ENCODE results near the gene TXNDC11. TPM values are rescaled to one million over a fixed set of nuclear protein-coding genes. Genes with fewer than 3 reads are reported as not detected.

Gene TXNDC11
- total RNA-seq, 1 experiment from 2014 or later = 51.3 TPM

GRCh38 chr16:11759997-11760396 is 17.3 kb upstream of the TXNDC11 start:
- Mint-ChIP-seq H3K27ac (ENCODE audit: unreplicated experiment) (no peak overlapping the region), H3K9me3 (ENCODE audit: low read depth, unreplicated experiment) (no peaks in the 10 kb centered on the region), H3K27me3 (ENCODE audit: unreplicated experiment) (no peaks in the 10 kb centered on the region), H3K4me3 (ENCODE audit: low read depth, unreplicated experiment) (no peak overlapping the region), H3K36me3 (ENCODE audit: insufficient read depth, unreplicated experiment) (peaks cover 96% of the 10 kb centered on the region), H3K4me1 (ENCODE audit: low read depth, unreplicated experiment) (peaks cover 32% of the 10 kb centered on the region)
- DNase-seq = no peak
- intact Hi-C loops (cut with micrococcal nuclease; ENCODE audit: unreplicated experiment) = loop anchor here (5.0 kb wide), 1 partner anchor 32 kb away; no protein-coding TSS in a partner anchor
- CTCF ChIA-PET = interaction anchor here (0.6 to 2.0 kb wide), 7 partner anchors 12 to 963 kb away, joined by 3 to 18 read pairs (median 5); partner anchors contain the start of genes TXNDC11 and ZC3H7A
- no TSS peak for BruUV-seq (replicated peaks)
- no peak for TF ChIP-seq CTCF (IDR thresholded peaks at IDR 0.05; ENCODE audit: unreplicated experiment)

DNA sequence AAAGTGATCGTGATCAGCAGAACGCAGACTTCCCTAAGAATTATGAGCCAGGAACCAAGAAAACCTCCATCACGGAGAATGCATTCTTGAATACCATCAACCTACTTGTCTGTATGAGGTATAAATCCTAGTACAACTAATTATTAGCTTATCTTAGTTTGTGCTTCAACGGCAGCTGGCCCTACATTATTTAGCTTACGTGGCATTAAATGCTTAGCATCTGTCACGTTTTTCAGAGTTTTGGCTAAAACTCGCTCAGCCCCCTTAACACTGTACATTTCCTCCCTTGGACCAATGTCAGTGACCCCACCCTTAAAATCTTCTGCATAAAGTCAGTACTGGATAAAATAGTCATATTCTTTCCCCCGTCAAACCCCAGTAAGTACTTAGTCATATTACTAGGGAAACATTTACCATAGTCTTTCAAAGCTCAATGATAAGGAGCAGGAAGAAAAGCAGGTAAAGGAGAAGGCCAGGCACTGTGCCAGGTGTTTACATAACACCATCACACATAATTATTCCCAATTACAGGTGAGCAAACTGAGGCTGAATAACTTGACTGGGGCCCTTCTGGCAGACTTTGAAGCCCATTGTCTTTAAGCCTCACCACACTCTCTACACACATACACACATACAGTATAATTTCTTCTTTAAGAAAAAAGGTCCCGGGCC is 16.6 kb upstream of the TXNDC11 start:
- no TSS peak for BruUV-seq (replicated peaks)
- H3K9me3 Mint-ChIP-seq (ENCODE audit: low read depth, unreplicated experiment) = no peaks in the 10 kb centered on the region
- H3K27me3 Mint-ChIP-seq (ENCODE audit: unreplicated experiment) = no peaks in the 10 kb centered on the region
- DNase-seq = peak; percentile 73
- H3K27ac Mint-ChIP-seq (ENCODE audit: unreplicated experiment) = peak overlapping the region; percentile 50
- H3K4me1 Mint-ChIP-seq (ENCODE audit: low read depth, unreplicated experiment) = peaks cover 32% of the 10 kb centered on the region
- CTCF ChIA-PET = interaction anchor here (0.6 to 2.0 kb wide), 6 partner anchors 11 to 963 kb away, joined by 3 to 18 read pairs (median 6); partner anchors contain the start of genes TXNDC11 and ZC3H7A
- peak overlapping the region; percentile 26 for H3K4me3 Mint-ChIP-seq (ENCODE audit: low read depth, unreplicated experiment)
- H3K36me3 Mint-ChIP-seq (ENCODE audit: insufficient read depth, unreplicated experiment) = peaks cover 97% of the 10 kb centered on the region
- TF ChIP-seq CTCF (IDR thresholded peaks at IDR 0.05; ENCODE audit: unreplicated experiment) = no peak
- intact Hi-C loops (cut with micrococcal nuclease; ENCODE audit: unreplicated experiment) = loop anchor here (5.0 kb wide), 1 partner anchor 33 kb away; no protein-coding TSS in a partner anchor

DNA sequence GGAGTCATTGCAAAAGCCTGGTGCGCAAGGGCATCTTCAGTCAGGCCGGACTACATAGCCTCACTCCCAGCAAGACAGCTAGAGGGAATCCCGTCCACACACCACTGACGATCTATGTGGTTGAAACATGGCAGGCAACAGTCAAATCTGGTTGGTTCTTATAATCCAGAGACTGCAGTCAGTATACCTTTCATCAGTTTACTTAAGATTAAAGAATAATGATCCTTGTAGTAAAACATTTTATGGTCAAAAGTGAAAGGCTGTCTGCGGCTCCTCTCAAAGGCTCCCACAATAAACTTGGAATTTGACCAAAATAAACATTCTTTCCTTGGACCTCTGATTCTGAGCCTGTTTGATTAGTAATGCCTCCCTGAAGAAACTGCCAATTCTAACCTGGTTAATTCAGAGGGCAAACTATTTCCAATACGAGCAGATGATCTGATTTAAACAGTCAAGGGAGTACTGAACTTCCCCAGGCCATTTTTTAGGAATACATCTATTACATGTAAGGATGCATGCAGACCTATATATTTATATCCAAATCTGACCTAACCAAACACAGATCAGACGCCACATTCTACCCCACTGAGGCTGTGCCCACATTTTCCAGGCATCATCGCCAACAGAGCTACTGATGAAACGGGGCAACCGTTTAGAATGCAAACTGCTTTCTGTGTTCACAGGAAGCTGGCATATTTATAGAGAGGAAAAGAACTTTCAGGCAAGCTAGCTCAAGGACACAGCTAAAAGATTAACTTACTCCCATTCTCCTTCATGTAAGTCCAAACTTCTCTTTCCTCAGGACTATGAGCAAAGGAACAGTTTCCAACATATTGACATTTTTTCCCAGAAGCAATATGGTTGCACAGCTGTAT is 15.3 kb upstream of the TXNDC11 start:
- CTCF ChIA-PET = interaction anchor here (0.6 to 1.1 kb wide), 3 partner anchors 15 to 305 kb away, joined by 3 to 7 read pairs (median 6); partner anchors contain the start of gene TXNDC11
- BruUV-seq (replicated peaks) = no TSS peak
- peak overlapping the region; percentile 38 for H3K27ac Mint-ChIP-seq (ENCODE audit: unreplicated experiment)
- DNase-seq = peak; percentile 50
- H3K27me3 Mint-ChIP-seq (ENCODE audit: unreplicated experiment) = no peaks in the 10 kb centered on the region
- H3K36me3 Mint-ChIP-seq (ENCODE audit: insufficient read depth, unreplicated experiment) = peaks cover 97% of the 10 kb centered on the region
- no peaks in the 10 kb centered on the region for H3K9me3 Mint-ChIP-seq (ENCODE audit: low read depth, unreplicated experiment)
- H3K4me3 Mint-ChIP-seq (ENCODE audit: low read depth, unreplicated experiment) = no peak overlapping the region
- peaks cover 32% of the 10 kb centered on the region for H3K4me1 Mint-ChIP-seq (ENCODE audit: low read depth, unreplicated experiment)
- no peak for TF ChIP-seq CTCF (IDR thresholded peaks at IDR 0.05; ENCODE audit: unreplicated experiment)
- intact Hi-C loops (cut with micrococcal nuclease; ENCODE audit: unreplicated experiment) = loop anchor here (5.0 kb wide), 1 partner anchor 34 kb away; no protein-coding TSS in a partner anchor

- H3K27ac Mint-ChIP-seq (ENCODE audit: unreplicated experiment) = no peak overlapping the region
- DNase-seq = no peak
- peaks cover 32% of the 10 kb centered on the region for H3K4me1 Mint-ChIP-seq (ENCODE audit: low read depth, unreplicated experiment)
- peaks cover 97% of the 10 kb centered on the region for H3K36me3 Mint-ChIP-seq (ENCODE audit: insufficient read depth, unreplicated experiment)
- CTCF ChIA-PET = no interaction called here
- BruUV-seq (replicated peaks) = no TSS peak
- intact Hi-C loops (cut with micrococcal nuclease; ENCODE audit: unreplicated experiment) = loop anchor here (5.0 kb wide), 1 partner anchor 36 kb away; no protein-coding TSS in a partner anchor
- H3K27me3 Mint-ChIP-seq (ENCODE audit: unreplicated experiment) = no peaks in the 10 kb centered on the region
- H3K4me3 Mint-ChIP-seq (ENCODE audit: low read depth, unreplicated experiment) = no peak overlapping the region
- H3K9me3 Mint-ChIP-seq (ENCODE audit: low read depth, unreplicated experiment) = no peaks in the 10 kb centered on the region
- no peak for TF ChIP-seq CTCF (IDR thresholded peaks at IDR 0.05; ENCODE audit: unreplicated experiment)
These were observed 13.6 kb upstream of the TXNDC11 start for GRCh38 chr16:11756248-11756647.
